Stomach smooth muscle (tissue), 2 donors: ENCODE data around the gene ETV7.

ENCODE experiments used
- H3K27ac ChIP-seq: one replicate; pipeline ENCODE4 v1.7.0; 2013; ENCODE audit warnings: mild to moderate bottlenecking, low read length, inconsistent platforms
- H3K27me3 ChIP-seq, 2 donors: one replicate each; pipeline ENCODE4 v1.7.0; 2013; ENCODE audit warnings: low read length in 2 of 2; ENCODE audit not compliant: insufficient read depth in 2 of 2, control insufficient read depth in 1 of 2
- H3K36me3 ChIP-seq, 2 donors: one replicate each; pipeline ENCODE4 v1.7.0; 2013; ENCODE audit warnings: low read length in 2 of 2; ENCODE audit not compliant: control insufficient read depth in 2 of 2, insufficient read depth in 2 of 2
- H3K4me1 ChIP-seq: one replicate; pipeline ENCODE4 v1.7.0; 2013; ENCODE audit warnings: low read length; ENCODE audit not compliant: control insufficient read depth, insufficient read depth
- H3K4me3 ChIP-seq, 2 donors: one replicate each; pipeline ENCODE4 v1.7.0; 2013; ENCODE audit warnings: low read length in 2 of 2
- H3K9ac ChIP-seq, 2 donors: one replicate each; pipeline ENCODE4 v1.7.0; 2013; ENCODE audit warnings: low read length in 2 of 2, mild to moderate bottlenecking in 1 of 2
- H3K9me3 ChIP-seq, 2 donors: one replicate each; pipeline ENCODE4 v1.7.0; 2013; ENCODE audit warnings: low read length in 2 of 2; ENCODE audit not compliant: control insufficient read depth in 2 of 2
- donor health status: healthy.
- donor health status: Pancreatic carcinoma.

The ETV7 gene

GRCh38 chr6:36374972-36375371 is 12.5 kb downstream of the ETV7 start:
- H3K36me3 ChIP-seq: no peaks in the 10 kb centered on the region
- H3K9ac ChIP-seq: no peak overlapping the region
- H3K4me3 ChIP-seq: no peak overlapping the region
- H3K27ac ChIP-seq: no peak overlapping the region
- H3K27me3 ChIP-seq: no peaks in the 10 kb centered on the region
- H3K9me3 ChIP-seq: no peaks in the 10 kb centered on the region
- peaks cover 2% of the 10 kb centered on the region for H3K4me1 ChIP-seq

GRCh38 chr6:36374194-36374593 is 13.3 kb downstream of the ETV7 start:
- H3K36me3 ChIP-seq: no peaks in the 10 kb centered on the region
- H3K9ac ChIP-seq: no peak overlapping the region
- no peaks in the 10 kb centered on the region for H3K27me3 ChIP-seq
- no peak overlapping the region for H3K27ac ChIP-seq
- peaks cover 2% of the 10 kb centered on the region for H3K4me1 ChIP-seq
- no peaks in the 10 kb centered on the region for H3K9me3 ChIP-seq
- no peak overlapping the region for H3K4me3 ChIP-seq

- no peaks in the 10 kb centered on the region for H3K9me3 ChIP-seq
- no peak overlapping the region for H3K27ac ChIP-seq
- H3K9ac ChIP-seq: no peak overlapping the region
- no peak overlapping the region for H3K4me3 ChIP-seq
- no peaks in the 10 kb centered on the region for H3K36me3 ChIP-seq
- peaks cover 2% of the 10 kb centered on the region for H3K4me1 ChIP-seq
- no peaks in the 10 kb centered on the region for H3K27me3 ChIP-seq
Measured at GRCh38 chr6:36373368-36374019, 14.0 kb downstream of the ETV7 start.

GRCh38 chr6:36372088-36372487 is 15.4 kb downstream of the ETV7 start:
- Histone ChIP-seq H3K27ac (no peak overlapping the region), H3K4me3 (no peak overlapping the region), H3K9me3 (no peaks in the 10 kb centered on the region), H3K4me1 (peaks cover 2% of the 10 kb centered on the region), H3K9ac (no peak overlapping the region), H3K27me3 (no peaks in the 10 kb centered on the region), H3K36me3 (no peaks in the 10 kb centered on the region)

- Histone ChIP-seq H3K27ac (no peak overlapping the region), H3K36me3 (no peaks in the 10 kb centered on the region), H3K27me3 (no peaks in the 10 kb centered on the region), H3K4me3 (no peak overlapping the region), H3K4me1 (peaks cover 2% of the 10 kb centered on the region), H3K9ac (no peak overlapping the region), H3K9me3 (no peaks in the 10 kb centered on the region)
Measured at GRCh38 chr6:36371211-36371610, 16.3 kb downstream of the ETV7 start.

- H3K9ac ChIP-seq: no peak overlapping the region
- H3K27me3 ChIP-seq: no peaks in the 10 kb centered on the region
- H3K9me3 ChIP-seq: no peaks in the 10 kb centered on the region
- H3K4me1 ChIP-seq: peaks cover 2% of the 10 kb centered on the region
- H3K4me3 ChIP-seq: no peak overlapping the region
- no peaks in the 10 kb centered on the region for H3K36me3 ChIP-seq
- H3K27ac ChIP-seq: no peak overlapping the region
Measured at GRCh38 chr6:36370638-36371037, 16.8 kb downstream of the ETV7 start.

- Histone ChIP-seq H3K27me3 (no peaks in the 10 kb centered on the region), H3K4me1 (peaks cover 2% of the 10 kb centered on the region), H3K27ac (no peak overlapping the region), H3K9me3 (no peaks in the 10 kb centered on the region), H3K9ac (no peak overlapping the region), H3K4me3 (no peak overlapping the region), H3K36me3 (no peaks in the 10 kb centered on the region)
Measured at GRCh38 chr6:36368921-36369865, 18.3 kb downstream of the ETV7 start.

- H3K27ac ChIP-seq: no peak overlapping the region
- H3K9me3 ChIP-seq: no peaks in the 10 kb centered on the region
Measured at GRCh38 chr6:36368421-36368820, 19.0 kb downstream of the ETV7 start.

GRCh38 chr6:36367743-36368142 is 19.7 kb downstream of the ETV7 start:
- no peak overlapping the region for H3K9ac ChIP-seq
- no peaks in the 10 kb centered on the region for H3K9me3 ChIP-seq
- H3K4me3 ChIP-seq: no peak overlapping the region
- H3K36me3 ChIP-seq: no peaks in the 10 kb centered on the region
- H3K4me1 ChIP-seq: no peaks in the 10 kb centered on the region
- no peaks in the 10 kb centered on the region for H3K27me3 ChIP-seq
- H3K27ac ChIP-seq: no peak overlapping the region

More at GRCh38 chr6:36368421-36368820, 19.0 kb downstream of the ETV7 start:
- Histone ChIP-seq H3K27me3 (no peaks in the 10 kb centered on the region), H3K36me3 (no peaks in the 10 kb centered on the region), H3K9ac (no peak overlapping the region), H3K4me3 (no peak overlapping the region), H3K4me1 (no peaks in the 10 kb centered on the region)

GRCh38 chr6:36364669-36365479 is 22.6 kb downstream of the ETV7 start:
- no peaks in the 10 kb centered on the region for H3K36me3 ChIP-seq
- H3K4me3 ChIP-seq: no peak overlapping the region
- no peaks in the 10 kb centered on the region for H3K4me1 ChIP-seq
- no peaks in the 10 kb centered on the region for H3K9me3 ChIP-seq
- no peak overlapping the region for H3K27ac ChIP-seq
- no peaks in the 10 kb centered on the region for H3K27me3 ChIP-seq
- no peak overlapping the region for H3K9ac ChIP-seq
